ENCODE data around the gene DNAJC18. TPM values are rescaled to one million over a fixed set of nuclear protein-coding genes. Genes with fewer than 3 reads are reported as not detected.

DNAJC18 gene
- total and polyA plus RNA-seq, 2 of the 8 experiments (the other 6 are each of a cell fraction or from before 2014, with no cell fraction given): 7.8 to 29.2 TPM

GRCh38 chr5:139435676-139436075, 3.6 kb downstream of the DNAJC18 start:
- Histone ChIP-seq H3K4ac (replicated peaks; ENCODE audit: insufficient read length, low read depth, low read length) (no peak overlapping the region), H3K23me2 (ENCODE audit: low read depth, low read length) (peaks cover 4% of the 10 kb centered on the region; the same call in 1 of the 2 replicates), H3K36me3 (ENCODE audit: control insufficient read depth in 2 of 4, insufficient read depth in 4 of 4, low read length in 3 of 4) (peaks cover 0 to 6% (median 3%) of the 10 kb centered on the region in 4 experiments; a peak in 2 of 8 replicates), H3K14ac (ENCODE audit: insufficient read length) (no peak overlapping the region), H3K79me1 (ENCODE audit: low read depth, low read length) (no peaks in the 10 kb centered on the region), H3K79me2 (ENCODE audit: control insufficient read depth in 1 of 2, insufficient read depth in 2 of 2, low read length in 2 of 2) (no peaks in the 10 kb centered on the region), H3K9me3 (ENCODE audit: insufficient read depth in 2 of 2, low read depth in 1 of 2, low read length in 1 of 2) (no peaks in the 10 kb centered on the region), H4K91ac (replicated peaks; ENCODE audit: insufficient read length, low read length) (no peak overlapping the region), H3K4me1 (replicated peaks in 1 of 4; ENCODE audit: control insufficient read depth in 3 of 4, insufficient read depth in 4 of 4, low read length in 3 of 4) (peaks cover 0 to 8% (median 2%) of the 10 kb centered on the region in 4 experiments; a peak in 4 of 7 replicates), H4K8ac (ENCODE audit: extremely low read depth, insufficient read depth, low read length) (no peak overlapping the region), H4K5ac (ENCODE audit: insufficient read length, low read depth, low read length) (no peak overlapping the region), H2BK5ac (ENCODE audit: low read depth, low read length) (no peak overlapping the region), H2BK120ac (replicated peaks; ENCODE audit: low read depth, low read length) (no peak overlapping the region), H3K9ac (replicated peaks in 1 of 4; ENCODE audit: extremely low read depth in 1 of 4, low read depth in 3 of 4, low read length in 3 of 4) (no peak overlapping the region), H2AK5ac (ENCODE audit: low read depth, low read length) (no peak overlapping the region), H3K27me3 (replicated peaks in 1 of 4; ENCODE audit: control insufficient read depth in 3 of 4, extremely low read depth in 1 of 4, insufficient read depth in 3 of 4, low read length in 3 of 4) (no peaks in the 10 kb centered on the region), H2AFZ (ENCODE audit: low read length) (no peak overlapping the region), H3K4me3 (ENCODE audit: extremely low read depth in 1 of 4, insufficient read depth in 2 of 4, low read depth in 3 of 4, low read length in 4 of 4) (no peak overlapping the region), H3K18ac (ENCODE audit: extremely low read depth, low read length) (no peak overlapping the region), H3K56ac (replicated peaks; ENCODE audit: insufficient read length, low read depth, low read length) (no peak overlapping the region), H3K27ac (ENCODE audit: low read depth, low read length) (no peak overlapping the region), H3K4me2 (ENCODE audit: insufficient read depth in 1 of 2, low read depth in 2 of 2, low read length in 2 of 2) (no peak overlapping the region), H4K20me1 (replicated peaks in 1 of 2; ENCODE audit: control insufficient read depth in 1 of 2, insufficient read depth in 2 of 2, low read length in 2 of 2) (no peaks in the 10 kb centered on the region), H2BK12ac (ENCODE audit: low read depth, low read length) (no peak overlapping the region), H2BK20ac (ENCODE audit: low read length) (no peak overlapping the region), H3K23ac (ENCODE audit: insufficient read length) (no peak overlapping the region), H2BK15ac (ENCODE audit: low read length) (no peak overlapping the region)
- WGBS, 2 experiments (ENCODE audit: extremely low coverage in 1 of 2, insufficient coverage in 1 of 2, insufficient read length in 1 of 2, insufficient replicate concordance in 2 of 2, low coverage in 1 of 2, low lambda C conversion rate in 2 of 2, missing lambda C conversion rate in 1 of 2): 90% methylated on average over 3 of the region's 3 CpGs; no CpG with 5 or more reads in 1 of the 2 experiments
- POLR2A ChIA-PET (ENCODE audit: partially characterized antibody): interaction anchor here (0.7 to 1.6 kb wide), 3 partner anchors 30 to 142 kb away, joined by 3 to 4 read pairs (median 3); partner anchors contain the start of genes MATR3 and UBE2D2
- no peak for FAIRE-seq
- TF ChIP-seq ZNF274 (IDR thresholded peaks at IDR 0.05; ENCODE audit: borderline replicate concordance, extremely low read depth, low read length) (no peak), CREB1 (IDR thresholded peaks at IDR 0.05) (no peak), JUN (IDR thresholded peaks at IDR 0.05; ENCODE audit: low read depth, low read length) (no peak), CHD2 (IDR thresholded peaks at IDR 0.05; ENCODE audit: low read length) (no peak)
- CTCF ChIA-PET (ENCODE audit: partially characterized antibody): interaction anchor here (0.7 to 4.7 kb wide), 6 partner anchors 14 to 1114 kb away, joined by 3 to 53 read pairs (median 4); no protein-coding TSS in a partner anchor
- DNase-seq (ENCODE audit: low read depth in 1 of 2, low spot score in 2 of 2): no peak
